ENCODE measurements around the gene MEGF11. TPM values are rescaled to one million over a fixed set of nuclear protein-coding genes. Genes with fewer than 3 reads are reported as not detected.

MEGF11 gene
- total RNA-seq, 4 donors from 2014 or later, result 0.87 to 7.3 (median 4.9) TPM

GRCh38 chr15:66186049-66186825 is 67.3 kb downstream of the MEGF11 start:
- Histone ChIP-seq H3K27me3 (peaks cover 0 to 46% of the 10 kb centered on the region in 2 donors), H3K36me3 (no peaks in the 10 kb centered on the region), H3K9me3 (no peaks in the 10 kb centered on the region), H3K4me1 (no peaks in the 10 kb centered on the region), H3K27ac (no peak overlapping the region), H3K4me3 (no peak overlapping the region)
- TF ChIP-seq EP300 (IDR thresholded peaks at IDR 0.05) (no peak), POLR2A (IDR thresholded peaks at IDR 0.05) (no peak), CTCF (IDR thresholded peaks at IDR 0.05) (no peak)
- DNase-seq (ENCODE audit: low spot score in 2 of 2), result no peak
- 69 to 76% methylated on average over 7 of the region's 7 CpGs for WGBS, 2 donors

- no peaks in the 10 kb centered on the region for H3K9me3 ChIP-seq
- no peak for DNase-seq (ENCODE audit: low spot score in 2 of 2)
- H3K27ac ChIP-seq, result no peak overlapping the region
- no peaks in the 10 kb centered on the region for H3K36me3 ChIP-seq
- H3K27me3 ChIP-seq, result peaks cover 0 to 52% of the 10 kb centered on the region in 2 donors
- H3K4me1 ChIP-seq, result no peaks in the 10 kb centered on the region
- TF ChIP-seq CTCF (IDR thresholded peaks at IDR 0.05) (no peak), EP300 (IDR thresholded peaks at IDR 0.05) (no peak), POLR2A (IDR thresholded peaks at IDR 0.05) (no peak)
- no peak overlapping the region for H3K4me3 ChIP-seq
- 36 to 38% methylated on average over 7 to 8 of the region's 8 CpGs for WGBS, 2 donors
Measured at GRCh38 chr15:66184936-66185790, 68.4 kb downstream of the MEGF11 start.

- TF ChIP-seq POLR2A (IDR thresholded peaks at IDR 0.05) (no peak), CTCF (IDR thresholded peaks at IDR 0.05) (no peak), EP300 (IDR thresholded peaks at IDR 0.05) (no peak)
- Histone ChIP-seq H3K4me1 (no peaks in the 10 kb centered on the region), H3K36me3 (no peaks in the 10 kb centered on the region), H3K4me3 (no peak overlapping the region), H3K27ac (no peak overlapping the region), H3K9me3 (no peaks in the 10 kb centered on the region), H3K27me3 (peaks cover 0 to 54% of the 10 kb centered on the region in 2 donors)
- WGBS, 2 donors, result 52 to 55% methylated on average over 6 of the region's 6 CpGs
- DNase-seq (ENCODE audit: low spot score in 2 of 2), result no peak
Measured at GRCh38 chr15:66184492-66184891, 69.1 kb downstream of the MEGF11 start.

- WGBS, 2 donors, result 58 to 65% methylated on average over 7 of the region's 7 CpGs
- Histone ChIP-seq H3K9me3 (no peaks in the 10 kb centered on the region), H3K27ac (no peak overlapping the region), H3K4me3 (no peak overlapping the region), H3K27me3 (peaks cover 0 to 61% of the 10 kb centered on the region in 2 donors), H3K36me3 (no peaks in the 10 kb centered on the region), H3K4me1 (no peaks in the 10 kb centered on the region)
- no peak for DNase-seq (ENCODE audit: low spot score in 2 of 2)
- no peak for TF ChIP-seq CTCF (IDR thresholded peaks at IDR 0.05)
- no peak for TF ChIP-seq POLR2A (IDR thresholded peaks at IDR 0.05)
- no peak for TF ChIP-seq EP300 (IDR thresholded peaks at IDR 0.05)
Measured at GRCh38 chr15:66180531-66181097, 72.9 kb downstream of the MEGF11 start.
